Kasumi-1 (cell line): Measurements from ENCODE around the gene NLRP6.
A peak's percentile ranks its signal among the peaks of the same experiment; 100 is the strongest.
"Not testable (repeated sequence)": the region's sequence is repeated elsewhere in the genome, so short reads cannot be mapped to it uniquely, and the experiment has no call there.

Source experiments
- DNase-seq, 2 experiments: peaks; one replicate each; lab custom pipeline; 2025; lab: John Stamatoyannopoulos, UW

NLRP6 gene

DNA sequence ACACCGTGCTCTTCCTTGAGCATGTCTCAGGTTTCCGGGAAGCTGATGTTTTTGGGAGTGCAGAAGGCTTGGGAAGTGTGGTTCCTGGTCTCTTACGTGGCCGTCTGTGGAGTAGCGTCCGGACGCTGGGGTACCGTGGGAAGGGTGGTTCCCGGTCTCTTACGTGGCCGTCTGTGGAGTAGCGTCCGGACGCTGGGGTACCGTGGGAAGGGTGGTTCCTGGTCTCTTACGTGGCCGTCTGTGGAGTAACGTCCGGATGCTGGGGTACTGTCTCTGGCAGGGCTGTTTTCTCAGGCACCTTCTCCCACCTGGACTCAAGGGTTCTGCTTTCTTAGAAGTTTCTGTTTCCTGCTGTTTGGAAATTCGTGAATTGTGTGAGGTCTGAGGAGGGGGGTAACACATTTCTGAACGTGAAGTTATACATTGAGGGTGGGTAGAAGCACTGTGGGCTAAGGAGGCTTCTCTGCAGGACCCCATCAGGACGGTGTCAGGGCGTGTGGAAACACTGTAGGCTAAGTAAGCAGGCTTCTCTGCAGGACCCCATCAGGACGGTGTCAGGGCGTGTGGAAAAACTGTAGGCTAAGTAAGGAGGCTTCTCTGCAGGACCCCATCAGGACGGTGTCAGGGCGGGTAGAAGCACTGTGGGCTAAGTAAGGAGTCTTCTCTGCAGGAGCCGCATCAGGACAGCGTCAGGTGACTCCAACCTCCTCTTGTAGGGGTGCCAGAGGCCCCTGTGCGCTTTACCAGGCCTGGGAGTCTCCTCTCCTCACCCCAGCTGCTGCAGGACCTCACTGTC lies 47.8 kb downstream of the NLRP6 start:
- no peak for DNase-seq

GRCh38 chr11:326592-326841 lies 48.3 kb downstream of the NLRP6 start:
- no peak for DNase-seq

GRCh38 chr11:326842-327580 lies 48.8 kb downstream of the NLRP6 start:
- peak; percentile 55 to 61 for DNase-seq

DNA sequence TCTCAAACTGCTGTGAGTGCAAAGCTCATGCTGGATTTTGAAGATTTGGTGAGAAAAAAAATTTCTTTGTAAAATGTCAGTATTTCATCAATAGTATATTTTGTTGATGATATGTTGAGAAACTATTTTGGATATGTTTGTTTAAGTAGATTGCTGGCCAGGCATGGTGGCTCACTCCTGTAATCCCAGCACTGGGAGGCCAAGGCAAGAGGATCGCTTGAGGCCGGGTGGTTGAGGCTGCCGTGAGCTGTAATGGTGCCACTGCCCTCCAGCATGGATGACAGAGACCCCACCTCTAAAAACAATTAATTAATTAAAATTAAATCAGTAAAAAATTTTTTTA lies 49.3 kb downstream of the NLRP6 start:
- DNase-seq, result no peak

GRCh38 chr11:328012-328411 lies 49.8 kb downstream of the NLRP6 start:
- no peak for DNase-seq

GRCh38 chr11:328516-329100 lies 50.4 kb downstream of the NLRP6 start:
- DNase-seq, result not testable (repeated sequence)

DNA sequence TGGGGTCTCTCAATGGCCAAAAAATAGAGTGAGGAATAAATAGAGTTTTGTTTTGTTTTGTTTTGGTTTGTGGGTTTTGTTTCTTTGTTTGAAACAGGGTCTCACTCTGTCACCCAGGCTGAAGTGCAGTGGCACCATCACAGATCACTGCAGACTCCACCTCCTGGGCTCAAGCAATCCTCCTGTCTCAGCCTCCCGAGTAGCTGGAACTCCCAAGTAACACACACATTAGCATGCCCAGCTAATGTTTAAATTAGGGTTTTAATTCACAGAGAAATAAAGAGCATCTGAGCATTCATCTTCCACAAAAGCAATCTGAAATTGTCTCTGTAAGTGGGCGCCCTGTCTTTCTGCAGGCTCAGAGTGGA lies 51.7 kb downstream of the NLRP6 start:
- no peak for DNase-seq

DNA sequence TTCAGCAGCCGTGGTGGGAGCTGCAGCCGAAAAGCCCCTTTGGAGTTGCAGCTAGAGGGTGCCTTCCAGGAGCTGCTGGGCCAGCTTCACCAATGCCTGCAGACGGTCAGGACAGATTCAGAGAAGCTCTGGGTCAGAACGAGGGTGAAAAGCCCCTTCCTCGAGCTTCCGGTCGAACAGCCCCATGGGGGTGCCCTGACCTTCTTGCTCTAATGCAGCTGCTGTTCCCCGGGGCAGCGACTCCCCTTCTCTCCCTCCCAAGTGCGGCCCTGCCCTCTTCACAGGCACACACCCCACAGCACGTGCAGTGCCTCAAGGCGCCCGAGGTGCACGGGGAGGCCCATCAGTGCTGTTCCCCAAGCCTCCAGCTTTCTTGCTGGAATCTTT lies 52.1 kb downstream of the NLRP6 start:
- DNase-seq, result no peak

DNA sequence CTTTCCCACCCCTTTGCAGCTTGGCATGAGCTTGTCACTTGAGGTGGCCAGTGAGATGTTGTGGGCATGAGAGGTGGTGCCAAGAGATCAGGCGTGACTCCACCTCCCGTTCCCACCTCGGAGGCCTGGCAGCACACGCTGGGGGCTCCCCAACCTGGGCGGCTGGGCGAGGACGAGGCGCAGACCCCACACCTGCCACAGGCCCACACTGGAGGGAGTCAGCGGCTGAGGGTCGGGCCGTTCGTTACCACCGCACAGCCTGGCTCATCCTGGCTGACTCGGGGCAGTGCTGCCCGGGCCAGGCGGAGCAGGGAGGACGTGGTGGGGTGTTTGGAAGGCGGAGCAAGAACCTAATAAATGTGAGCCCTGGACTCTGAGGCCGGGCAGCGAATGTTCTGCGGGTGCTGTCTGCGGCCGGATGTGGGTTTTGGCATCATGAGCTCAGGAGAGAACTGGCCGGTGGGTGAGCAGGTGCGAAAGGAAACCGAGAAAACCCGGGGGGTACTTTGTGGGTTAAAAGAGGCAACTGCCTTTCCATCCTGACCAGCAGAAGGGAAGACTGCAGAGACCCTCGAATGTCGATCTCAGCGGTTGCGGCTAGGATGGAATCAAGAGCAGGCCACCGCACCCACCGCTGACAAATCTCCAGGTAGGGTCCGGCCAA lies 52.6 kb downstream of the NLRP6 start:
- DNase-seq, result no peak

- DNase-seq, result no peak
Observed at GRCh38 chr11:331358-332060, 53.3 kb downstream of the NLRP6 start.

GRCh38 chr11:332651-333480 lies 54.7 kb downstream of the NLRP6 start:
- DNase-seq, result no peak

GRCh38 chr11:333616-334263 lies 55.5 kb downstream of the NLRP6 start:
- DNase-seq, result not testable (repeated sequence)

DNA sequence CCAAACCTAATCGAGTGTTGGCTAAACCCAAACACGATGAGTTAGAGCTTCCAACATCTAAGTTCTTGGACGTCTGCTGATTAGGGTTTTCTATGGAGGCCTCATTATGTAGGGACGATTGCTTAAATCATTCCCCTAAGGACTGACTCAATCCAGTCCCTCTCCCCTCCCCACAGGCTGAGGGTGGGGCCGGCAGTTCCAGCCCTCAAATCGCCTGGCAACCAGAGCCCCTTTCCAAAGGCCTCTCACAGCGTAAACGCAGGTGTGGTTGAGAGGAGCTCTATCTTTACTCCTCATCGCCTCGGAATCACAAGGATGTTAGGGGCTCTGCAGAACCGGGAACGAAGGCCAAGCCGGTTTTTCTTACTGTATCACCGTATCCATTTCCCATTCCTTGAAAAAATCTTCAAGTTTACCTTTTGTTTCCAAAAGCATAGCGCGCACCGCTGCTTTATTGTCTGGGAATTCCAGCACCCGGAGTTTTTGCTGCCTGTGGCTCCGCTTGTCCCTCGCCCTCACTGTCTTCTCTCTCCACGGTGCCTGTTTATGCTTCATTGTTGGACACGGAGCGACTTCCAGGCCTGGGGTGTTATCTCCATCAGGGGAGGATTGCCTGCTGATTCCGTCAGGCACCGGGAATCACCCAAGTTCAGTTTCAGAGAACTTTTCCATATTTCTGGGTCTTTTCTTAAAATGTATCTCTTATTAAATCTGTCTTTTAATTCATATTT lies 56.2 kb downstream of the NLRP6 start:
- no peak for DNase-seq
